Body of pancreas (tissue), 4 donors: ENCODE results near the gene CHN2.

ENCODE experiments used
- POLR2A ChIP-seq, 3 donors: fragments of 450-650 bp; IDR thresholded peaks; one replicate each; pipeline ENCODE4 v1.6.1; 2016; ENCODE audit warnings: antibody characterized with exemption in 3 of 3, mild to moderate bottlenecking in 2 of 3
- TF ChIP-seq, protein P1 (sequence below), 7 experiments: fragments of 450-650 bp in 4 of 7; fragments of 200-600 bp in 3 of 7; sonication (generic) in 3 of 7; IDR thresholded peaks; one replicate each; pipeline ENCODE4 v1.5.1; 2016 to 2019; ENCODE audit warnings: antibody characterized with exemption in 7 of 7

DNA sequence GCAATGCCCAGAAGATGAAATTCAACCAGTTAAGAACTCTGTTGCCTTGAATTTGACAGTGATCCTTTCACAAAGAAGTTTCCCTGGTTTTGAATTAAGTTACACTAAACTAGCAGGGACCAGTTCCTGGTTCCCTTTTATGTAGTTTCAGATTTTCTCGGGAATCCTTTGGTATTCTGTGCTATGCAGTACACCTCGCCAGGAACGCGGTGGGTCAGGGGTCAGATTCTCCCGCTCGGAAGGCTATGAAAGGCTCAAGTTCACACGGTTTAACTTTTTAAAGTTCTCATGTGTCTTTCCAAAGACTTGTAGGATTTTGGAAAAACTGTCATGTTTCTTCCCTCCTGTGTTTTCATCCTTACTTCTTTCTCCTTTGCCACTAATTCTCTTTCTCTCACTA, 264.4 kb downstream of the CHN2 start:
- TF ChIP-seq, protein P1, sequence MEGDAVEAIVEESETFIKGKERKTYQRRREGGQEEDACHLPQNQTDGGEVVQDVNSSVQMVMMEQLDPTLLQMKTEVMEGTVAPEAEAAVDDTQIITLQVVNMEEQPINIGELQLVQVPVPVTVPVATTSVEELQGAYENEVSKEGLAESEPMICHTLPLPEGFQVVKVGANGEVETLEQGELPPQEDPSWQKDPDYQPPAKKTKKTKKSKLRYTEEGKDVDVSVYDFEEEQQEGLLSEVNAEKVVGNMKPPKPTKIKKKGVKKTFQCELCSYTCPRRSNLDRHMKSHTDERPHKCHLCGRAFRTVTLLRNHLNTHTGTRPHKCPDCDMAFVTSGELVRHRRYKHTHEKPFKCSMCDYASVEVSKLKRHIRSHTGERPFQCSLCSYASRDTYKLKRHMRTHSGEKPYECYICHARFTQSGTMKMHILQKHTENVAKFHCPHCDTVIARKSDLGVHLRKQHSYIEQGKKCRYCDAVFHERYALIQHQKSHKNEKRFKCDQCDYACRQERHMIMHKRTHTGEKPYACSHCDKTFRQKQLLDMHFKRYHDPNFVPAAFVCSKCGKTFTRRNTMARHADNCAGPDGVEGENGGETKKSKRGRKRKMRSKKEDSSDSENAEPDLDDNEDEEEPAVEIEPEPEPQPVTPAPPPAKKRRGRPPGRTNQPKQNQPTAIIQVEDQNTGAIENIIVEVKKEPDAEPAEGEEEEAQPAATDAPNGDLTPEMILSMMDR (IDR thresholded peaks at IDR 0.05) = no peak
- TF ChIP-seq POLR2A (IDR thresholded peaks at IDR 0.05) = no peak
